CD4-positive, alpha-beta memory T cell (primary cell): ENCODE results near the gene DUS1L. TPM values are rescaled to one million over a fixed set of nuclear protein-coding genes. Genes with fewer than 3 reads are reported as not detected.

Source experiments
- CTCF ChIA-PET: fragments of 350-600 bp; sonication (Branson Sonifier 250); formaldehyde crosslinking; loops from one replicate; lab custom pipeline; 2021; ENCODE audit warnings: inconsistent platforms; ENCODE audit not compliant: partially characterized antibody; lab: Charles Lee
- POLR2A ChIA-PET: fragments of 350-600 bp; sonication (Branson Sonifier 250); formaldehyde crosslinking; loops from one replicate; lab custom pipeline; 2021; ENCODE audit not compliant: partially characterized antibody; lab: Charles Lee
- DNase-seq, 5 donors: peaks; one replicate each; pipeline versions ENCODE4 v3.0.0 to v3.0.0-alpha.2; 2020 to 2022; ENCODE audit warnings: mixed read lengths in 1 of 5
- H3K27ac ChIP-seq: one replicate; pipeline ENCODE4 v1.7.0; 2013; ENCODE audit warnings: low read depth, low read length
- H3K27me3 ChIP-seq: 2 replicates; pipeline ENCODE4 v1.7.0; 2013; ENCODE audit warnings: mild to moderate bottlenecking, low read length, moderate library complexity; ENCODE audit not compliant: insufficient read depth
- H3K36me3 ChIP-seq: 2 replicates; pipeline ENCODE4 v1.7.0; 2013; ENCODE audit warnings: mild to moderate bottlenecking, low read length, moderate library complexity; ENCODE audit not compliant: insufficient read depth
- H3K4me1 ChIP-seq: 2 replicates; pipeline ENCODE4 v1.7.0; 2013; ENCODE audit warnings: mild to moderate bottlenecking, low read length, moderate library complexity; ENCODE audit not compliant: insufficient read depth
- H3K4me3 ChIP-seq, 2 donors: one replicate each; pipeline ENCODE4 v1.7.0; 2013; ENCODE audit warnings: low read length in 2 of 2, mild to moderate bottlenecking in 1 of 2
- H3K9me3 ChIP-seq, 2 donors: one replicate each; pipeline ENCODE4 v1.7.0; 2013; ENCODE audit warnings: low read length in 2 of 2, control low read depth in 1 of 2; ENCODE audit not compliant: control insufficient read depth in 1 of 2
- H3K27ac Mint-ChIP-seq, 7 donors: one replicate each; pipeline ENCODE4 v1.8.0; 2020 to 2021; ENCODE audit warnings: mixed read lengths in 7 of 7, mild to moderate bottlenecking in 6 of 7, inconsistent platforms in 3 of 7, moderate library complexity in 3 of 7
- H3K27me3 Mint-ChIP-seq, 2 donors: one replicate each; pipeline ENCODE4 v1.8.0; 2020 to 2021; ENCODE audit warnings: mixed read lengths in 2 of 2
- H3K36me3 Mint-ChIP-seq, 2 donors: one replicate each; pipeline ENCODE4 v1.8.0; 2020 to 2021; ENCODE audit warnings: mixed read lengths in 2 of 2, inconsistent platforms in 1 of 2, mild to moderate bottlenecking in 1 of 2
- H3K4me1 Mint-ChIP-seq, 4 donors: one replicate each; pipeline ENCODE4 v1.8.0; 2020 to 2021; ENCODE audit warnings: mixed read lengths in 4 of 4, mild to moderate bottlenecking in 1 of 4
- H3K4me3 Mint-ChIP-seq, 8 donors: one replicate each; pipeline ENCODE4 v1.8.0; 2020 to 2021; ENCODE audit warnings: mixed read lengths in 8 of 8, mild to moderate bottlenecking in 7 of 8, moderate library complexity in 6 of 8, inconsistent platforms in 3 of 8
- H3K9me3 Mint-ChIP-seq, 8 donors: one replicate each; pipeline ENCODE4 v1.8.0; 2020 to 2021; ENCODE audit warnings: mixed read lengths in 8 of 8, mild to moderate bottlenecking in 5 of 8, inconsistent platforms in 3 of 8, moderate library complexity in 1 of 8
- intact Hi-C: fragments of 100-400 bp; cut with micrococcal nuclease; formaldehyde crosslinking; loops from one replicate; pipeline ENCODE4 v1.15.1; 2023
- polyA plus RNA-seq, 2 donors: library from polyadenylated mRNA; unstranded; fragments of 300-500 nt; fragmentation: Illumina TruSeq; gene quantifications; one replicate each; pipeline ENCODE4 v1.2.3, GENCODE V29; 2021
- total RNA-seq, 2 experiments: library from RNA; stranded (reverse); gene quantifications; one replicate each; pipeline ENCODE4 v1.2.3, GENCODE V29; 2021

DUS1L gene
- total and polyA plus RNA-seq, 4 experiments from 2014 or later, result 48.1 to 141 (median 139) TPM

DNA sequence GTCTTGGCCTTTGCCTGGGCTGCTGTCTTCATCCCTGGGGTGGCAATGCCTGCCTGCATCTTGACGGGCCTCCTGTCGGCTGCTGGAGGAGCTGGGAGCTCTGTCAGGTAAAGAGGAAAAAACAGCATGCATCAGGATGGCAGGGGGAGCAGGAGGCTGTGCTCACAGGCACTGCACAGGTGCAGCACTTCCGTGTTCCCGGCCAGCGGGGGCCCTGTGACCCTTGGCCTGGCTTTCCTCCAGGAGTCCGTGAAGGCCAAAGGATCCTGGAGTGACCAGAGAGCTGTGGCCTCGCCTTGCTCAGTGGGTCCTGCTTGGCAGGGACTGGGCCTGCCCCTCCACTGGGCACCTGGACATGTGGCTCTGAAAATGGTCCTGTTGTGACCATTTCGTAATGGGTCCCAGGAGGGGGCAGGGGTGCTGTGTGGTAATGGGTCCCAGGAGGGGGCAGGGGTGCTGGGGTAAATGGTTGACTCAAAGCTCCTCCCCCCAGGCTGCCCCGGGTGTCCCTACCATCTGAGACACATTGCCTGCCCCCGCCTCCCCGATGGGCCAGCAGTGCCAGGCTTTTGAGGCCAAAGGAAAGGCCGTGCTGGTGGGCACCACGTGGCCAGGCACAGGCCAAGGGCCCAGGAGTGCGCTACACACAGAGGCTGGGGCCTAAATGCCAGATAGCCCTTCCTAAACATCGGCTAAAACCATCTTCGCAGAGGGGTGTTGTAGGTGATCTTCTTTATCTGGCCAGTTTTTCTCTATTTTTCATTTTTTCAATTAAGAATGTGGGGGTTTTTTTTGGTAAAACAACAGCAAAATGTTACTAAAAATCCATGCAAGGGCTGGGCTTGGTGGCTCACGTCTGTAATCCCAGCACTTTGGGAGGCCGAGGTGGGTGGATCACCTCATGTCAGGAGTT lies 36.4 kb upstream of the DUS1L start:
- Mint-ChIP-seq H3K27me3 (no peaks in the 10 kb centered on the region), H3K4me3 (peak overlapping the region in 3 of 8 donors; percentile 1 to 25 (median 14)), H3K4me1 (peaks cover 8 to 37% (median 15%) of the 10 kb centered on the region in 4 donors), H3K36me3 (peaks cover 0 to 2% of the 10 kb centered on the region in 2 donors), H3K9me3 (no peaks in the 10 kb centered on the region), H3K27ac (peak overlapping the region in 6 of 7 donors; percentile 29 to 85 (median 54))
- intact Hi-C loops, result no loop called here
- Histone ChIP-seq H3K9me3 (no peaks in the 10 kb centered on the region), H3K4me3 (no peak overlapping the region), H3K27ac (no peak overlapping the region), H3K36me3 (no peaks in the 10 kb centered on the region), H3K4me1 (peaks cover 33% of the 10 kb centered on the region), H3K27me3 (no peaks in the 10 kb centered on the region)
- CTCF ChIA-PET, result no interaction called here
- DNase-seq, result peak in 1 of 5 donors; percentile 41
- POLR2A ChIA-PET, result interaction anchor here (0.9 to 1.6 kb wide), 4 partner anchors 20 to 63 kb away, joined by 3 to 4 read pairs (median 3); no protein-coding TSS in a partner anchor

DNA sequence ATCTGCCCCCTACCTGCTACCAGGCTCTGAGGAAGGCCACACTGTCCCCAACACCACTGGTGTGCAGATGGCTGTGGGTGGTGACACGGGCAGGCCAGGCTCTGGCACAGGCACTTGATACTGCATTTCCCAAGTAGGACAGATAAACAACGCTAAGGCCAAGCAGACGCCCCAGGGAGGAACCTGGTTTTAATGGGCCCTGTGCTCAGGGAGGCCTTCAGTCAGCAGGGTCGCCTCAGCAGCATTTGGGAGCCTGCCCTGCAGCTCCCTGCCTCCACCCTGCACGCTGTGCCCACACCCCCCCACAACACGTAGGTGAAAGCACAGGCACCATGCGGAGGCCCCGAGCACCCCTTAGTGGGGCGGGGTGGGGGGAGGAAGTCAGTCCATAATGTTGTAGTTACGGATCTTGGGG lies 35.7 kb upstream of the DUS1L start:
- POLR2A ChIA-PET, result interaction anchor here (0.9 to 1.6 kb wide), 3 partner anchors 25 to 62 kb away, joined by 3 to 4 read pairs (median 3); no protein-coding TSS in a partner anchor
- Mint-ChIP-seq H3K9me3 (no peaks in the 10 kb centered on the region), H3K27ac (peak overlapping the region in 4 of 7 donors; percentile 27 to 70 (median 54)), H3K27me3 (no peaks in the 10 kb centered on the region), H3K36me3 (peaks cover 0 to 2% of the 10 kb centered on the region in 2 donors), H3K4me1 (peaks cover 5 to 35% (median 12%) of the 10 kb centered on the region in 4 donors), H3K4me3 (peak overlapping the region in 1 of 8 donors; percentile 42)
- no peaks in the 10 kb centered on the region for H3K27me3 ChIP-seq
- intact Hi-C loops, result no loop called here
- no peaks in the 10 kb centered on the region for H3K9me3 ChIP-seq
- peaks cover 33% of the 10 kb centered on the region for H3K4me1 ChIP-seq
- DNase-seq, result peak in 1 of 5 donors; percentile 13
- H3K4me3 ChIP-seq, result no peak overlapping the region
- H3K27ac ChIP-seq, result no peak overlapping the region
- CTCF ChIA-PET, result no interaction called here
- no peaks in the 10 kb centered on the region for H3K36me3 ChIP-seq

DNA sequence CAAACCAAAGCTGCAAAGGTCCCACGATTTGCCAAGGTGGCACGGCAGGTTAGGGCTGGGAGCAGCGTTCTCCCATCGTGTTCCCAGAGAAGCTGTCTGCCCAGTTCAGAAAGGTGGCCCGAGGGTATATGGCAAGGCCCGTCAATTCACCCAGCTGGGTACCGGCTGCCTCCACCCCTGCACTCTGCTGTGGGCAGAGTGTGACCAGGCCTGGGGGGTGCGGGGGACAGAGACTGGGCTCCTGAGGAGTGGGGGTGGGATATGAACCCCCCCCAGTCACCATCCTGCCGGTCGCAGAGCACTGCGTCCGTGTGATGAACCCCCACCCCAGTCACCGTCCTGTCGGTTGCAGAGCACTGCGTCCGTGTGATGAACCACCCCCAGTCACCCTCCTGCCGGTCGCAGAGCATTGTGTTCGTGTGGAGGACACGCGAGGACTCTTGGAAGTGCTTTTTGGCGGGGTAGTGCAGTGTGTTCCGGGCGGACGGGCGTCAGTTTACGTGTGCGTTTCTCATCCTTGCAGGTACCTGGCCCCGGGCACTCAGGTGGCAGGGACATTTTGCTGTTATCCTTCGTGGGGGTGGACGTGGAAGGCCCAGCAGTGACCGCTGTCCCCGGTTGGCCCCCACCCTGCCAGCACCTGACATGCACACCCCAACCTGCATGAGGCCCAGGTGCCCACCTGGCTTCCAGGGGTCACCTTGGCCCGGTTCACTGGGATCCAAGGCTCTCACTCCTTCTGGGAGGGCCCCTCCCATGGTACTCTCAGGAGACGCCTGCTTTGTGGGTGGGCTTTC lies 35.1 kb upstream of the DUS1L start:
- Histone ChIP-seq H3K9me3 (no peaks in the 10 kb centered on the region), H3K27me3 (no peaks in the 10 kb centered on the region), H3K4me1 (peaks cover 29% of the 10 kb centered on the region), H3K4me3 (no peak overlapping the region), H3K27ac (no peak overlapping the region), H3K36me3 (no peaks in the 10 kb centered on the region)
- no peaks in the 10 kb centered on the region for H3K9me3 Mint-ChIP-seq
- CTCF ChIA-PET, result no interaction called here
- peak overlapping the region; percentile 47 to 88 (median 68) for H3K27ac Mint-ChIP-seq
- POLR2A ChIA-PET, result interaction anchor here (1.0 to 3.6 kb wide), 4 partner anchors 25 to 63 kb away, joined by 3 to 50 read pairs (median 4); partner anchors contain the start of gene DCXR
- H3K36me3 Mint-ChIP-seq, result no peaks in the 10 kb centered on the region
- peak overlapping the region in 5 of 8 donors; percentile 42 to 79 (median 63) for H3K4me3 Mint-ChIP-seq
- intact Hi-C loops, result no loop called here
- DNase-seq, result peak in 1 of 5 donors; percentile 32
- peaks cover 1 to 35% (median 8%) of the 10 kb centered on the region in 4 donors for H3K4me1 Mint-ChIP-seq
- no peaks in the 10 kb centered on the region for H3K27me3 Mint-ChIP-seq

DNA sequence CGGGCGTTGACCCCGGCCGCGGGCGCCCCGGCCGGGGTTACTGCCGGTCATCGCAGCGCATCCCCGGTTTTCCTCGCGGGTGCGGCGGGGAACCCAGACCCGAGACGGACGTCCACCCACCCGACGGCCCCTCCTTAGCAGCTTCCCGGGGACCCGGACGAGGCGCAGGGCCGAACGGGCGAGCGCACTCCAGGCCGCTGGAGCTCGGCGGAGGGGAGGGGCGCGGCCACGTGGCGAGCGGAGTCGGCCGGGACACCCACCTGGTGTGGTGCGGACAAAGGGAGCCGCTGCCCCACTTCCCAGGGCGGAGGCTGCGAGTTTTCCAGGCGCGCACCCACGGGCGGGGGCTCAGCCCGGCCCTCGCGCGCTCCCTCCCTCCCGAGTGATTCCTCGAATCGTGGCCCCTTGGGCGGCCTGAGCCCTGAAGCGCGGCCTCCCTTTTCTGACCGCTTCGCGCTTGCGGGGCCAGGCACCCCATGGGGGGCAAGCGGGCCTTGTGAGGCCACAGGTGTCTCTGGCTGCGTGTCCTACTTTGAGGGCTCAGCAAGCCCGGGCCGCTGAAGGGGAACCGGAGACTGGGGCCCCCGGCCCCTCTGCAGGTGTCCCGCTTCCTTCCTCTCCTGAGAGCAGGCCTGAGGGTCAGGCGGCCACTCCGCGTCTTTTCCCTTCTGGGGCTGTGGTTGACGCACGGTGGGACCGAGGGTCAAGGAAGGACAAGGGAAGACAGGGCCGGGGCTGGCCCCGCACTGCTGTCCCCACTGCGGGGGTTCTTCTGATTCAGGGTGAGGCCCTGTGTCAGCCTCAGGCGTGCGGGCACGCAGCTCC lies 33.5 kb upstream of the DUS1L start:
- H3K36me3 Mint-ChIP-seq, result no peaks in the 10 kb centered on the region
- peaks cover 0 to 25% (median 3%) of the 10 kb centered on the region in 4 donors for H3K4me1 Mint-ChIP-seq
- no peaks in the 10 kb centered on the region for H3K9me3 Mint-ChIP-seq
- DNase-seq, result no peak
- Histone ChIP-seq H3K27ac (peak overlapping the region; percentile 78), H3K9me3 (no peaks in the 10 kb centered on the region), H3K4me3 (peak overlapping the region in 1 of 2 donors; percentile 66), H3K27me3 (no peaks in the 10 kb centered on the region), H3K36me3 (no peaks in the 10 kb centered on the region), H3K4me1 (peaks cover 20% of the 10 kb centered on the region)
- intact Hi-C loops, result loop anchor here (1.0 to 5.0 kb wide), 7 partner anchors 27 to 417 kb away; partner anchors contain the start of genes ARL16, CENPX, DCXR and GPS1
- ChIA-PET POLR2A (interaction anchor here (0.7 to 3.6 kb wide), 17 partner anchors 9 to 182 kb away, joined by 3 to 50 read pairs (median 5); partner anchors contain the start of genes ASPSCR1, CENPX, DCXR and DUS1L), CTCF (interaction anchor here (1.8 kb wide), 1 partner anchor 29 kb away, joined by 7 read pairs; no protein-coding TSS in a partner anchor)
- H3K4me3 Mint-ChIP-seq, result peak overlapping the region; percentile 73 to 85 (median 81)
- peak overlapping the region; percentile 57 to 97 (median 87) for H3K27ac Mint-ChIP-seq
- H3K27me3 Mint-ChIP-seq, result no peaks in the 10 kb centered on the region

DNA sequence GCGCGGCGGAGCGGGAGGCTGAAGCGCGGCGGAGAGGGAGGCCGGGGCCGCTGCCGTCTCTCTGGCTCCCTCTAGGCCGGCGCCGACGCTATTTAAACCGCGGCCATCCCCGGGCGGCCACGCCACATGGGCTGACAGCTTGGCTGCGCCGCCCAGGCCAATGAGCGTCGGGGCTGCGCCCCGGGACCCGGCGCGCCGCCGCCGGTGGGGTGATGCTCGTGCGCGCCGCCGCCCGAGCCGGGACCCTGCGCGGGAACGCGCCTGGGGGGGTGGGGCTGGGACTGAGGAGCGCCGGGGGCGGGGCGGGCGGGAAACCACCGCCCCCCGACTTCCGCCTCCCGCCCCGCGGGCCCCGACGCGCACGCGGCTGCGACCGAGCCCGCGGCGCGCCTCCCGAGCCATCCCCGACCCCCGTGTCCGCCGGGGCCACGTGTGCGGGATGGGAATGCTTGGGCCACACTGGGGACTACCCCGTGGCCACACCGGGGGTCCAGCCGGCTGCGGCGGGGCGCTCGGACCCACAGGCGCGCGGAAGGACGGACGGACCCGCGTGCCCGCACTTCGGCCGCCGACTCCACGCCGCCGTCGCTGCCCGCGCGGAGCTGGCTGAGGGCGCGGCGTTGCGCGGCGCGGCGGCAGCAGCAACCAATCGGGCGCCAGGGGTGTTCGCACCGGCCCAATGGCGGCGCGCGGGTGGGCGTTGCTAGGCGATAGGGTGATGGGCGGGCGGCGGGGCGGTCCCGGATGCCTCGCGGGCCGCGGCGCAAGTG lies 32.8 kb upstream of the DUS1L start, which contains the start of gene FASN:
TSS of gene FASN (minus strand) at position 68 of the 770 bp plus-strand sequence. CDS start 1,791 bp downstream, outside the sequence.
- peak within 1 kb of the TSS; percentile 23 to 66 for H3K4me3 ChIP-seq
- peaks cover 1% of the 10 kb centered on the region for H3K36me3 ChIP-seq
- Mint-ChIP-seq H3K36me3 (peaks cover under 1% of the 10 kb centered on the region in 2 donors), H3K27me3 (no peaks in the 10 kb centered on the region), H3K27ac (peak within 1 kb of the TSS in 4 of 7 donors; percentile 22 to 86 (median 26)), H3K4me1 (peaks cover 0 to 20% (median 2%) of the 10 kb centered on the region in 4 donors), H3K9me3 (no peaks in the 10 kb centered on the region), H3K4me3 (peak within 1 kb of the TSS; percentile 35 to 82 (median 68))
- peak within 1 kb of the TSS; percentile 78 for H3K27ac ChIP-seq
- H3K27me3 ChIP-seq, result no peaks in the 10 kb centered on the region
- CTCF ChIA-PET, result interaction anchor here (1.8 kb wide), 1 partner anchor 29 kb away, joined by 7 read pairs; no protein-coding TSS in a partner anchor
- intact Hi-C loops, result loop anchor here (1.0 to 5.0 kb wide), 7 partner anchors 28 to 416 kb away; partner anchors contain the start of genes ARL16, CENPX, DCXR and GPS1
- no peaks in the 10 kb centered on the region for H3K9me3 ChIP-seq
- DNase-seq, result peak; percentile 88 to 94 (median 91)
- peaks cover 20% of the 10 kb centered on the region for H3K4me1 ChIP-seq
- POLR2A ChIA-PET, result interaction anchor here (0.6 to 3.6 kb wide), 18 partner anchors 9 to 181 kb away, joined by 3 to 50 read pairs (median 6); partner anchors contain the start of genes ASPSCR1, CENPX, DCXR and DUS1L
